ENCODE measurements around the gene NUDT2.

DNA sequence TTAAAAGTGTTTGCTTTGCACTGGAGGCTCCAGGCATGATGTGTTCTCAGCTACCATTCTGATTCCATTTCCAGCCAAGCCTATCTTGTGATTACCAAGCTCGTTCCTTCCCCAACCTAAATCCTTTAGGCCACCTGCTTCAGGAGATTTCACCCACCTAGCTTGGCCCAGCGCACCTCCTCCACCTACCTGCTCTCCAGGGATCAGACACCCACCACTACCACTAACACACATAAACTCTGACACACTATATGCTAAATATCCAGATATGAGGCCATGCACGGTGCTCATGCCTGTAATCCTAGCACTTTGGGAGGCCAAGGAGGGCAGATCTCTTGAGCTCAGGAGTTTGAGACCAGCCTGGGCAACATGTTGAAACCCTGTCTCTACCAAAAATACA, 45.0 kb downstream of the NUDT2 start:
- TF ChIP-seq, protein P1, sequence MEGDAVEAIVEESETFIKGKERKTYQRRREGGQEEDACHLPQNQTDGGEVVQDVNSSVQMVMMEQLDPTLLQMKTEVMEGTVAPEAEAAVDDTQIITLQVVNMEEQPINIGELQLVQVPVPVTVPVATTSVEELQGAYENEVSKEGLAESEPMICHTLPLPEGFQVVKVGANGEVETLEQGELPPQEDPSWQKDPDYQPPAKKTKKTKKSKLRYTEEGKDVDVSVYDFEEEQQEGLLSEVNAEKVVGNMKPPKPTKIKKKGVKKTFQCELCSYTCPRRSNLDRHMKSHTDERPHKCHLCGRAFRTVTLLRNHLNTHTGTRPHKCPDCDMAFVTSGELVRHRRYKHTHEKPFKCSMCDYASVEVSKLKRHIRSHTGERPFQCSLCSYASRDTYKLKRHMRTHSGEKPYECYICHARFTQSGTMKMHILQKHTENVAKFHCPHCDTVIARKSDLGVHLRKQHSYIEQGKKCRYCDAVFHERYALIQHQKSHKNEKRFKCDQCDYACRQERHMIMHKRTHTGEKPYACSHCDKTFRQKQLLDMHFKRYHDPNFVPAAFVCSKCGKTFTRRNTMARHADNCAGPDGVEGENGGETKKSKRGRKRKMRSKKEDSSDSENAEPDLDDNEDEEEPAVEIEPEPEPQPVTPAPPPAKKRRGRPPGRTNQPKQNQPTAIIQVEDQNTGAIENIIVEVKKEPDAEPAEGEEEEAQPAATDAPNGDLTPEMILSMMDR (IDR thresholded peaks at IDR 0.05; ENCODE audit: poor library complexity) = no peak
- TF ChIP-seq EZH2 (IDR thresholded peaks at IDR 0.05; ENCODE audit: borderline replicate concordance) = no peak

Data from hepatocyte (in vitro differentiated cells).